GM10248 (cell line): Measurements from ENCODE around the gene LENG1.
A peak's percentile ranks its signal among the peaks of the same experiment; 100 is the strongest.

Experiments used
- CTCF ChIA-PET: fragments of 300-600 bp; sonication (Branson Sonifier 250); formaldehyde crosslinking; extraction: SDS; loops from one replicate; lab custom pipeline; 2021; ENCODE audit warnings: antibody characterized with exemption; lab: Yijun Ruan, JAX
- POLR2A ChIA-PET: fragments of 350-650 bp; sonication (Branson Sonifier 250); formaldehyde crosslinking; extraction: SDS; loops from one replicate; lab custom pipeline; 2020; ENCODE audit warnings: antibody characterized with exemption; lab: Yijun Ruan, JAX
- DNase-seq: peaks from one replicate; pipeline ENCODE4 v3.0.0; 2012; ENCODE audit errors: extremely low spot score
- CTCF ChIP-seq: IDR thresholded peaks from 2 replicates; pipeline ENCODE4 v1.5.1; 2012; ENCODE audit warnings: mild to moderate bottlenecking, low read depth; ENCODE audit errors: extremely low read depth, missing control alignments, control extremely low read depth

The LENG1 gene

GRCh38 chr19:54123682-54124081 lies 35.8 kb downstream of the LENG1 start:
- POLR2A ChIA-PET: no interaction called here
- no peak for TF ChIP-seq CTCF
- DNase-seq: no peak
- CTCF ChIA-PET: interaction anchor here (1.2 to 1.6 kb wide), 2 partner anchors 9 kb away, joined by 3 to 5 read pairs; partner anchors contain the start of genes PRPF31 and TFPT

GRCh38 chr19:54121259-54121658 lies 38.3 kb downstream of the LENG1 start:
- no peak for DNase-seq
- ChIA-PET POLR2A (interaction anchor here (1.1 kb wide), 1 partner anchor 16 kb away, joined by 5 read pairs; the partner anchor contains the start of gene CNOT3), CTCF (no interaction called here)
- TF ChIP-seq CTCF: no peak

- DNase-seq: peak; percentile 97
- POLR2A ChIA-PET: interaction anchor here (1.0 to 1.9 kb wide), 2 partner anchors 22 to 74 kb away, joined by 4 to 10 read pairs; partner anchors contain the start of genes CNOT3 and MBOAT7
- CTCF ChIA-PET: interaction anchor here (1.1 to 1.6 kb wide), 4 partner anchors 9 to 53 kb away, joined by 3 to 5 read pairs (median 4); partner anchors contain the start of genes CNOT3 and LENG1
- no peak for TF ChIP-seq CTCF
Observed at GRCh38 chr19:54115109-54116063, 44.1 kb downstream of the LENG1 start, which contains the start of the genes PRPF31 and TFPT. Gene PRPF31 (plus strand): TSS chr19:54115754. CDS start chr19:54118279, 2,525 bp downstream. Gene TFPT (minus strand): TSS chr19:54115657. CDS start chr19:54115269, 388 bp downstream.

- ChIA-PET POLR2A (interaction anchor here (1.9 kb wide), 1 partner anchor 23 kb away, joined by 10 read pairs; the partner anchor contains the start of gene CNOT3), CTCF (interaction anchor here (1.0 to 1.6 kb wide), 5 partner anchors 9 to 45 kb away, joined by 3 to 5 read pairs (median 4); partner anchors contain the start of genes CNOT3 and LENG1)
- no peak for TF ChIP-seq CTCF
- DNase-seq: peak; percentile 67
Observed at GRCh38 chr19:54114340-54115108, 45.0 kb downstream of the LENG1 start.

- POLR2A ChIA-PET: no interaction called here
- CTCF ChIA-PET: no interaction called here
- no peak for DNase-seq
- no peak for TF ChIP-seq CTCF
Observed at GRCh38 chr19:54109651-54110050, 49.9 kb downstream of the LENG1 start.

GRCh38 chr19:54108496-54108895 lies 51.0 kb downstream of the LENG1 start:
- TF ChIP-seq CTCF: no peak
- DNase-seq: no peak
- POLR2A ChIA-PET: no interaction called here
- CTCF ChIA-PET: no interaction called here
